Astrocyte of the hippocampus (primary cell): ENCODE data around the gene CLIC4.
A peak's percentile ranks its signal among the peaks of the same experiment; 100 is the strongest.
"Not testable (repeated sequence)": the region's sequence is repeated elsewhere in the genome, so short reads cannot be mapped to it uniquely, and the experiment has no call there.

Experiments used
- DNase-seq: peaks from one replicate; pipeline ENCODE4 v3.0.0; 2011; ENCODE audit warnings: low read depth, low spot score

The CLIC4 gene

DNA sequence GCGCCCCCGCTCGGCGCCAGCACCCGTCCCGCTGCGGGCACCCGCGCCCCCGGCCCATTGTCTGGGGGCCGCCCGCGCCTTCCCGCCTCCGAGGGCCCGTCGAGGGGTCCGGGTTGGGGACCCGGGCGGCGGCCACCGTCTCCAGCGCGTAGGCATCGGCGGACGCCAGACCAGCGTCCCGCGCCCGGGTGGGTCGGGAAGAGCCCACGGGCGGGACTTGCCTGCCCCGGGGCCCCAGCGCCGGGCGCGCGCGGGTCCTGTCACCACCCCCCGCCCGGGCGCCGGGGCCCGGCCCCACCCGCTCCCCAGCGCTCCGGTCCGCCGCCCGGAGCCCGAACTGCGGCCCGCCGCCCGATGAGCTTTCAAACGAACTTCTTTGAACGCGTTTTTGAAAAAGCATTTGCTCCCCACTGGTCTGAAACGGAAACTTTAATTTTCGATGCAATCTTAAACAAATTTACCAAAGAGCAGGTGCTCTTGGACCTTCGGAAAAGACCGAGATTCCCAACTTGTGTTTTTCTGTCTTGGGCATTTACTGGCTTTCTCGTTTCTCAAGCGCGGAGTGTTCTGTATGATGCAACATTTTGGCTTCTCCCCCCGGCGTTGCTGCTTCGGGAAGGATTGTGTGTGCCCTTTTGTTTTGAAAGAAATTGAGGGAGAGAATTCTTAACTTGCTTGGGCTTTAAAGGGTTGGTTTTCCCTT lies 615 bp downstream of the CLIC4 start:
- DNase-seq, result peak; percentile 73

DNA sequence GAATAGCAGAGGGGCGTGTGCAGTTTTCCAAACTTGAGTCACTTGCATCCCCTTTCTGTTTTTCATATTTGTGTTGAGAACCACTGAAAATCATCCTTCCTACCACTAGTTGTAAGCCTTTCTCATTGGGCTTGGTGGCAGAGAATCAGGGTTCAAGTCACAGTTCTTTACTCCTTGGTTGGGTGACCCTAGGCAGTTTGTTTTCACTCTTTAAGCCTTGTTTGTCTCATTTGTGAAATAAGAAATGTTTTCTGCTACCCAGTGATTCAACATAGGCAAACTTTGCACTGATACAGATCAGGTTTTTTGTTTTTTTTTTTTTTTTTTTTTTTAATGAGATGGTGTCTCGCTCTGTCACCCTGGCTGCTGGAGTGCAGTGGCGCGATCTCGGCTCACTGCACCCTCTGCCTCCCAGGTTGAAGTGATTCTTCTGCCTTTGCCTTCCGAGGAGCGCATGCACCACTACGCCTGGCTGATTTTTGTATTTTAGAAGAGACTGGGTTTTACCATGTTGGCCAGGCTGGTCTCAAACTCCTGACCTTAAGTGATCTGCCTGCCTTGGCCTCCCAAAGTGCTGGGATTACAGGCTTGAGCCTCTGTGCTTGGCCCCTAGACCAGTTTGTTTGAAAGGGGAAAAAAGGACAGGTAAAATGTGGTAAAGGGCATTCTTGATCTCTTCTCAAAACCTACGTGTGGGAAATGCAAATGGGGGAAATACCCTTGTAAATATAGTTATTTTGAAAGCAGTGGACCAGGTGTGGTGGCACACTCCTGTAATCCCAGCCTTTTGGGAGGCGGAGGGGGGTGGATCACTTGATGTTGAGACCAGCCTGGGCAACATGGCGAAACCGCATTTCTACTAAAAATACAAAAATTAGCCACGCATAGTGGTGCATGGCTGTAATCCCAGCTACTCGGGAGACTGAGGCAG lies 3.2 kb downstream of the CLIC4 start:
- no peak for DNase-seq

DNA sequence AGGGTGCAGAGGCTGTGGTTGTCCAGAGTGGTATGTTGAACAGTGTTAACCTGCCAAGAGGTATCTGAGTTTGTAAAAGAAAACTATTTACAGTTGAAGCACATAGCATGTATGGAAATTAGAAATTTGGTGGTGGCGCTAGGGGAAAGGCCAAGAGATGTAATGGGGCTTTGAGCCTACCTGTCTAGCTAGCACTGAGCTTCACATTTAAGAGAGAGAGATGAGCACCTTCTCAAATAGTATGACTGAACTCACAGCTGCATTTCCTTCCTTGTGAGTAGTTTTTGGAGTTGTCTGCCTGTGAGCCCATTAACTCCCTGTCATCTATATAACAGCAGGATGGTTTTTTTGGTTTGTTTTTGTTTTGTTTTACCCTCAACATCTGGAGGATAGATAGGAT lies 4.0 kb downstream of the CLIC4 start:
- no peak for DNase-seq

DNA sequence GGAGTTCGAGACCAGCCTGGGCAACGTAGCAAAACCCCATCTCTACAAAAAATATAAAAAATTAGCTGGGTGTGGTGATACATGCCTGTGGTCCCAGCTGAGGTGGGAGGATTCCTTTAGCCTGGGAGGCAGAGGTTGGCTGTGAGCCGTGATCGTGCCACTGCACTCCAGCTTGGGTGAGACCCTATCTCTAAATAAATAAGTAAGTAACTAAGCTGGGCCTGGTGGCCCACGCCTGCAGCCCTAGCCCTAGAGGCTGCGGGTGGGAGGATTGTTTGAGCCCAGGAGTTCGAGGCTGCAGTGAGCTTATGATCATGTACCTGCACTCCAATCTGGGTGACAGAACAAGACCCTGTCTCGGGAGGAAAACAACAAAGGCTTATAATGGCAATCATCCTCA lies 4.6 kb downstream of the CLIC4 start:
- no peak for DNase-seq

DNA sequence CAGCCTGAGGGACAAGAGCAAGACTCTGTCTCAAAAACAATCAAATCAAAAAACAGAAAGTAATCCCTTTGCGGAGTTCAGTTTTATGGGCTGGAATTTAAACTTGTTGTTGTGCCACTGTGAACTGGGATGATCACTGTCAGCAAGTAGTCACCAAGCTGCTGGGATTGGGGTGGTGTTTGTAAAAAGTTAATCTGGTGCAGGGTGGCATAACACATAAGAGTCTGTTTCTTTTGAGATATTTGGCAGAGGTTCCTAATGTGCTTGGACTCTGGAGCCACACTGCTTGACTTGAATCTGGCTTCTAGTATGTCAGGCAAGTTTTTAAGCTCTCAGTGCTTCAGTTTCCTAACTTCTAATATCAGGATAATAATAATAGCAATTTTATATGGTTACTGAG lies 6.6 kb downstream of the CLIC4 start:
- DNase-seq, result no peak

DNA sequence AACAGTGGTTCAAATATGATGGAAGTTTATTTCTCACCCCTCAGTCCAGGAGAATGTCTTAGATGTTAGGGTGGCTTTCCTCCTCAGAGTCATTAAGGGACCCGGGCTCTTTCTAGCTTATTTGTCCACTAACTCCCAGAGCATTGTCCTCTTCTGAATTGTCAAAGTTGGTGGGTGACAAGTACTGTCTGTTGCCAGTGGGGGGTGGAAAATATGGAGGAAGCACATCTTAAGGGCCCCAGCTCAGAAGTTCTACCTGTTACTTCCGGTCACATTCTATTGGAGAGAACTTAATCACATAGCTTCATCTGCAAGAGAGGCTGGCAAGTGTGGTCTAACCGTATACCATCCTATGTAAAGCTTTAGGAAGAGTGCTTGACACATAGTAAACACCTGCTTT lies 7.1 kb downstream of the CLIC4 start:
- no peak for DNase-seq

DNA sequence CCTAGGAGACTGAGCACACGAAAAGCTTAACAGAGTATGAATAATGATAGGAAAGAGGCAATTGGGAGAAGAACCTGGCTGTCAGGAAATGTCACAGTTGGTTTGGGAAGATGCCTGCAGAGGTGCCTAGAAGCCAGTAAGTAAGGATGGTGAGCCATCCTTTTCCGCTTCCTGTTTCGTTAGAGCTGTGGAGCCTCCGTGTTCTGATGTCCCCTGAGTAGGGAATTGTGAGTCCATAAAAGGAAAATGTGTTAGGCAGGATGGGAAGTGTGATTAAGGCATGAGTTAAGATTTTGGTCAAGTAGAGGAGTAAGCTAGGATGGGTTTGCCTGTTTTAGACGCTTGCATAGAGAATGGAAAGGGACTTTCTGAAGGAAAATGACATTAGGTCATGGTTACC lies 9.0 kb downstream of the CLIC4 start:
- no peak for DNase-seq

DNA sequence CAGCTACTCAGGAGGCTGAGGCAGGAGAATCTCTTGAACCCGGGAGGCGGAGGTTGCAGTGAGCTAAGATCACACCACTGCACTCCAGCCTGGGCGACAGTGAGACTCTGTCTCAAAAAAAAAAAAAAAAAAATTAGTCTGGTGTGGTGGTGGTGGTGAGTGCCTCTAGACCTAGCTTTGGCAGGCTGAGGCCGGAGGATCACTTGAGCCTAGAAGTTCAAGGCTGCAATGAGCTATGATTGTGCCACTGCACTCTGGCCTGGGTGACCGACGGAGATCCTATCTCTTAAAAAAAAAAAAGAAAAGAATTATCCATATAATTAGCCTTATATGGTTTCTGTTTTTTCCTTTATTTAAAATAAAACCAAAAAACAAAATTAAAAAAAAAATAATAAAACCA lies 10.1 kb downstream of the CLIC4 start:
- not testable (repeated sequence) for DNase-seq

DNA sequence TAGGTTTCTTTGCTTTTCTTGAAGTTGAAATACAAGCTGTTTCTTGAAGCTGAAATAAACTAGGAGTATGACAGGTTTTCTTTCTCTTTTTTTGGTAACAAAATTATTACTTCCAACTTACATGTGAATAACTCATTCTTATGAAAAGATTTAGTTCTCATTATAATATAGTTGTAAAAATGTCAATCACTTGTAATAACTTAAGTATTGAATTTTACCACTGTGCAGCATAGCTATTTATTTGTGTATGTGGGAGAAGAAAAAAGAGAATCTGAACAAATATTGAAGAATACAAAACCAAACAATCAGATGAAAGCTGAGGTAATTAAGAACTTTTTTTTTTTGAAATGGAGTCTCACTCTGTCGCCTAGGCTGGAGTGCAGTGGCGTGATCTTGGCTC lies 11.1 kb downstream of the CLIC4 start:
- DNase-seq, result no peak

DNA sequence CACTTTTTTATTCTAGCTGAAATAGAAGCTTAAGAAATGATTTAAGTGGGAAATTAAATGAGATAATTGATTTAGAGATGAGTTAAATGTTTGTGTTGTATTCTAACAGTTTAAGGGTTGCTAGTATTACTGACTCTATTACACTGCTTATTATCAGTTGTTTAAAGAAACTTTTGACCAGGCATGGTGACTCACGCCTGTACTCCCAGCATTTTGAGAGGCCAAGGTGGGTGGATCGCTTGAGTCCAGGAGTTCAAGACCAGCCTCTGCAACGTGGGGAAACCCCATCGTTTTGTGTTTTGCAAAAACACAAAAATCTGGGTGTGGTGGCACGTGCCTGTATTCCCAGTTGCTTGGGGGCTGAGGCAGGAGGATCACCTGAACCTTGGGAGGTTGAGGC lies 14.2 kb downstream of the CLIC4 start:
- no peak for DNase-seq

DNA sequence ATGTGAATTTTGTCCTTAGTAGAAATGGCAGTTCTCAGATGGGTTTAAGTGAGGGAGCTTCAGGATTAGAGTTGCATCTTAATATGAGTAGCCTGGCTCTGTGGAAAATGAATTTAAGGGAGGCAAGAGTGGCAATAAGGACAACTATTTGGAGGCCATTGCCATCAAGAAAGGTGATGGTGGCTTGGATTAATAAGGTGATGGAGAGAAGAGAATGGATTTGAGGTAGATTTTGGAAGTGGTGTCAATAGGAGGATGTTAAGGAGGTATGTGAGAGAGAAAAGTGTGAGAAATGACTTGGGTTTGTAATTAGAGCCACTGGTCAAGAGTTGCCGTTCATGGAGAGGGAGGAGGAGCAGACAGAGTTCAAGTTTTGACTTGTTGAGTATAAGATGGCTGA lies 16.3 kb downstream of the CLIC4 start:
- DNase-seq, result no peak

DNA sequence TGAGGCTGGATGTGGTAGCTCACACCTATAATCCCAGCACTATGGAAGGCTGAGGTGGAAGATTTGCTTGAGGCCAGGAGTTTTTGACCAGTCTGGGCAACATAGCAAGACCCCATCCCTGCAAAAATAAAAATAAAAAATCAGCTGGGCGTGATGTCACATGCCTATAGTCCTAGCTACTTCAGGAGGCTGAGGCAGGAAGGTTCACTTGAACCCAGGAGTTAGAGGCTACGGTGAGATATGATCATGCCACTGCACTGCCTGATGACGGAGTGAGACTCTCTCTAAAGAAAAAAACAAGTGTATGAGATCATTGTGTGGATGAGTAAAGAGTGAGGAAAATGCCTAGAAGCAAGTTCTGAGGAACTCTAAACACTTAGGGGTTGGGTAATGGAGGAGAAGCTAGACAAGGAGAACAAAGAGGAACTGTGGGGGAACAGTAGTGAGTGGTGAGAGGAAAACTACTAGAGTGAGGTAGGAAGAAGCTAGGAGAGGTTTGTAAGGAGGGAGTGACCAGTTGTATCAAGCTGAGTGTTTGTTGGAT lies 17.0 kb downstream of the CLIC4 start:
- no peak for DNase-seq

DNA sequence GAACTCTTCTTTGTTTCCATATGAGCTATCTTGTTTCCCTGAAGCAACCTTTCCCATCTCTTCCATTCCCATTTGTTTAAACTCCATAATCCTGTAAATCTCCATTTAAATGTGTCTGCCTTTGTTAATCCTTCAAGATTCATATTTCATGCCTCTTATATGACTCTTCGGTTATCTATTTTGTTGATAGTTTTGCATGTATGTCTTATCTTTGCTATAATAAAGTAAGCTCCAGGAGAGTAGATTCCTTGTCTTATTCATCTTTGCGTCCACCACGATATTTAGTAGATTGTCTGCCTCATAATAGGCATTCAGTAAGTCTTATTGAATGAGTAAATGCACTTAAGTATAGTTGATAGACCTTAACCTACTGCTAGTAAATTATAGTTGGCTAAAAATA lies 18.4 kb downstream of the CLIC4 start:
- DNase-seq, result no peak

DNA sequence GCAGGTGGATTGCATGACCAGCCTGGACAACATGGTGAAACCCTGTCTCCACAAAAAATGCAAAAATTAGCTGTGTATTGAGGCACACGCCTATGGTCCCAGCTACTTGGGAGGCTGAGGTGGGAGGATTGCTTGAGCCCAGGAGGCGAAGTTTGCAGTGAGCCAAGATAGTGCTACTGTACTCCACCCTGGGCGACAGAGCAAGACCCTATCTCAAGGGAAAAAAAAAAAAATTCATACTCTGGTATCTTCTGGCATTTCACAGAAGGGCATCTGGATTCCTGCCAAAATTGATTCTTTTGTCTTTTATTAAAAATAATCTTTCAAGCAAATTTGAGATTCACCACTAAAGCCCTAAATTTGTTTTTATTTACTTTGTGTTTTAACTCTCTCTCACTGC lies 19.2 kb downstream of the CLIC4 start:
- DNase-seq, result no peak

DNA sequence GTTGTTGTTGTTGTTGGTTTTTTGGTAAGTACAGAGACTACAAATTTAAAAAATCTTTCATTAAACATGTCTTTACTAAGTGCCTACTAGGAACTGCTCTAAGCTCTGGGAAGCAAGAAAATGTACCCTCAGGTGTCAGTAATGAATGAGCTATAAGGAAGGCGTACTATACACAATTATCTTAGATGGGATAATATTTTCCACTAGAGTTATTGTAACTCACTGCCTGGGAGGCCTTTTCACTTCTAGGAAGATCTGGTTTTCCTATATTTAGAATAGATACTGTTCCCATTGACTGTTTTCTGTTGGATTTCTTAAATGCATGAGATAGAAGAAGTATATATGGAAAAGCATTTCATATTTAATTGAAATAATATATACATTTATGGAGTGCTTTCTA lies 19.6 kb downstream of the CLIC4 start:
- no peak for DNase-seq

DNA sequence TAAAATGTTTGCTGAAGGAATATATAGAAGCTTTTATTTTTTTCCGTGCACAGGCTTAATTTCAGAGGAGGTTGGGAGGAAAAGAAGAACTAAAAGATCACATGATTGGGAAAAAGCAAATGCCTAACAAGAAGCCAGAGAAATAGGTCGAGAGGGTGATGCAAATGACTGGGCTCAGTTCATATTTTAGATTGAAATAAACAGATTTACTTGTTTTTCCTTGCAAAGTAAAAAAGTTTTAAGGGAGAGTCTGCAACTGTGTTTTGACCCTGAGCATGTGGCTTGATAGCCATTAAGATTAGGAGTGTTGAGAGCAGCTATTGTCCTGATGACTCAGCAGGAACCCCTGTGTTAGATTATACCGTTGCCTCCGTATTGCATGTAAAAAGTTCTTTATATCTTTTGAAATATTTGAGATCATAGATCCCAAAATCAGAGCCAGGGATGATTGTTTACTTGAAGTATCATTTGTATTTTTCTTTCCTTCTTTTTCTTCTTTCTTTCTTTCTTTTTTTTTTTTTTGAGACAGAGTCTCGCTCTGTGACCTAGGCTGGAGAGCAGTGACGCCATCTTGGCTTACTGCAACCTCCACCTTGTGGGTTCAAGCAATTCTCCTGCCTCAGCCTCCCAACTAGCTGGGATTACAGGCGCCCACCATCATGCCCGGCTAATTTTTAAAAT lies 20.2 kb downstream of the CLIC4 start:
- peak; percentile 43 for DNase-seq

DNA sequence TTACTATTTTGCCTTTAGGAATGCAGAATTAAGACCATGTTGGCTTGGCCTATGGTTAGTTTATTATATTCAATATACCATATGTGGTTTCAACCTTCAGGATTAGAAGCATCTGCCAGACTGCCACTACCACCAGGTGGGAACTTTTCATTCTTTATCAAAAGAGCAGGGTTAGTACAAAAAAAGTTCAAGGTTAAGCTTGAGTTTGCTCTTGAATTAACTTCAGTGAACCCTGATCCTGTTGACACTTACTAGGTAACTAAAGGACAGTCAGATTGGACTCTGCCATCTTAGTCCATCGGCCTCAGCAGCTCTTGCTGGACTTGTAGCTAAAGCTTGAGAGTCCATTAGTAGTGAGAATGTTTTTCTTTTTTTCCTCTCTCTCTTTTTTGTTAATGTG lies 22.1 kb downstream of the CLIC4 start:
- no peak for DNase-seq

DNA sequence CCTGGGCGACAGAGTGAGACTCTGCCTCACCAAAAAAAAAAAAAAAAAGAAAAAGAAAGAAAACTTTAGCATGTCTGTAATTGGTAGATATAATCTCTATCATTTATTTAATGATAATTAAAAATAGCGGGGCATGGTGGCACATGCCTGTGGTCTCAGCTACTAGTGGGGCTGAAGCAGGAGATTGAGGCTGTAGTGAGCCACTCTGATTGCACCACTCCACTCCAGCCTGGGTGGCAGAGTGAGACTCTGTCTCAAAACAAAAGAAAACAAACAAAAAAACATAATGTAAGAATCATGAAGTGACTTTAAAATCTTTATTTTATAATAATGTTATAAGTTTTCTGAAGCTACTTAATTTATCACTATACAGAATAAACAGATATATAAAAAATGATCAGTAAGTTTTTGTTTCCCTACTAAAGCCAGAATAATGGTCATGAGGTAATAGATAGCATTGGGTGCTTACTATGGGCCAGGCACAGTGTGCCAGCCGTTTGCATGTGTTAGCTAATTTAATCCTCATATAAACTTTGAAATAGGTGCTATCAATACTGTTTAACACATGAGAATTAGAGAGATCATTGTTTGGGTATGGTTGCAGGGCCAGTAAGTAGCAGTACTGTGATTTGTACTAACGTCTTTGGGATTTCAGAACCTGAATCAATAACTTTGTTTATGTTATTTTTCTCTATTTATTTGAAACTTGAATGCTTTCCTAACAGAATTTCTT lies 23.8 kb downstream of the CLIC4 start:
- no peak for DNase-seq

DNA sequence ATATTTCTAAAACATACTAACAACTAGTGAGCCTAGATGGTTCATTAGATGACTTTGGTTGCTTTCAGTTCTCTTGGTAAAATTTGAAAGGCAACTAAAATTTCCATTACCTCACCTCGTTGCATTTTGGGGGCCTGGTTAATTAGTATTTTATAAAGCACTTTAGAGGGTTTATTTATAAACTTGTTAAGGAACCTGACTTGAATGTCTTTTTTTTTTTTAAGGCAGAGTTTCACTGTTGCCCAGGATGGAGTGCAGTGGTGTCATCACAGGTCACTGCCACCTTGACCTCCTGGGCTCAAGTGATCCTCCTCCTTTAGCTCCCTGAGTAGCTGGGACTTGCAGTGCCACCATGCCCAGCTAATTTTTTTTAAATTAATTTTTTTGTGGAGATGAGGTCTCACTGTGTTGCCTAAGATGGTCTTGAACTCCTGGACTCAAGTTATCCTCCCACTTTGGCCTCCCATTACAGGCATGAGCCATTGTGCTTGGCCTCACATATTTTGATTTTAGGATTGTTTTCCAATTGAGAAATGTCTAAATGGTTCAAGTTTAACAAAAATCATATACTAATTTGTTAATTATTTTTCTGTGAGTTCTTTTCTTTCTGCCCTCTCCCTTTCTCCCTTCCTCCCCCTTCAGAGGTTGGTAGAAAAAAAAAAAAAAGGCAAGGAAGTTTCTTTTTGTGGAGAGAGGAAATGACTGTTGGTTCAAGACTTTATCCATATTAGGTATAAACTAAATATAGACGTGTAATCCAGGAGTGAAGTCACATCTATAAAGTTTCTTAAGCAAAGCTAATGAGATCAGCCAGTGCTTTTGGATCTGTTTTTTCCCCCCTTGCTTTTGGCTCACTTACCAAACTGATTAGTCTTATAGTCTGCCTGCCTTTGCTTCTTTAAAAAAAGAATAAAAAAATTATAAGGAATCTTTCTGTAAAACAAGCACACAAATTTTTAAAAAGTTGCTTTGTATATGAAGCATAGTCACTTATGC lies 24.7 kb downstream of the CLIC4 start:
- peak; percentile 86 for DNase-seq

DNA sequence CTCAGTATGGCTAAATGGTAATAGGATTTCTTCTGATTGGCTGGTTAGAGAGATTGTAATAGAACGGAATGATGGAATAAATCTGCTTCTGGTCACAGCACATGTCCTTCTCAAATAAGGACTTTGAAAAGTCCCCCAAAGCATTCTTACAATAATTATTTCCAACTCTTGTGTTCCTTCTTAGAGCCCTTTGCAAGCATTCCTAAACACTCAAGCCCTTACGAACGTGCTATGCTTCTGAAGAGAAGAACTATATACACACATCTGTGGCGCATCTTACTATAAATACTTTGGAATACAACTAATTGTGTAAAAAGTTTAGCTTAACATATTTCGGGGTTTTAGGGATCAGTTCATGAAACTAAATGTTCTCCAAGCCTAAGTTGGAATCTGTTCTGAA lies 25.6 kb downstream of the CLIC4 start:
- peak; percentile 38 for DNase-seq
